WTC11 (cell line): ENCODE data around the gene FLT3.

Experiments
- CBFB ChIP-seq: sonication (generic); formaldehyde crosslinking; IDR thresholded peaks from 2 replicates; pipeline ENCODE4 v1.8.1; 2022; ENCODE audit warnings: mild to moderate bottlenecking, low read depth, missing genetic modification reagents
- CREM ChIP-seq: sonication (generic); formaldehyde crosslinking; IDR thresholded peaks from 2 replicates; pipeline ENCODE4 v1.8.1; 2022; ENCODE audit warnings: mild to moderate bottlenecking, missing genetic modification reagents, moderate library complexity
- CTCF ChIP-seq: fragments of 200-600 bp; IDR thresholded peaks from 2 replicates; pipeline ENCODE4 v1.8.0; 2022; ENCODE audit warnings: antibody characterized with exemption
- E2F1 ChIP-seq: sonication (generic); formaldehyde crosslinking; IDR thresholded peaks from 2 replicates; pipeline ENCODE4 v1.8.0; 2022; ENCODE audit warnings: mild to moderate bottlenecking, missing genetic modification reagents
- E2F4 ChIP-seq: sonication (generic); formaldehyde crosslinking; IDR thresholded peaks from 2 replicates; pipeline ENCODE4 v1.8.1; 2022; ENCODE audit warnings: low read depth, mild to moderate bottlenecking, moderate library complexity, missing genetic modification reagents, borderline replicate concordance
- FOXP4 ChIP-seq: sonication (generic); formaldehyde crosslinking; IDR thresholded peaks from 2 replicates; pipeline ENCODE4 v1.8.0; 2022; ENCODE audit warnings: mild to moderate bottlenecking, missing genetic modification reagents
- IRF1 ChIP-seq: sonication (generic); formaldehyde crosslinking; IDR thresholded peaks from 2 replicates; pipeline ENCODE4 v1.8.0; 2023; ENCODE audit warnings: missing genetic modification reagents
- IRF2 ChIP-seq: sonication (generic); formaldehyde crosslinking; IDR thresholded peaks from 2 replicates; pipeline ENCODE4 v1.8.0; 2022; ENCODE audit warnings: low read depth, missing genetic modification reagents, borderline replicate concordance
- RORB ChIP-seq: fragments of 250-450 bp; sonication (Bioruptor Pico); IDR thresholded peaks from 2 replicates; pipeline ENCODE4 v1.9.0; 2021; ENCODE audit warnings: mild to moderate bottlenecking
- SP1 ChIP-seq: sonication (generic); formaldehyde crosslinking; conservative IDR thresholded peaks from 2 replicates; pipeline ENCODE4 v1.8.1; 2022; ENCODE audit warnings: missing genetic modification reagents
- TCF7 ChIP-seq: sonication (generic); formaldehyde crosslinking; IDR thresholded peaks from 2 replicates; pipeline ENCODE4 v1.8.0; 2022; ENCODE audit warnings: mild to moderate bottlenecking, low read depth, missing genetic modification reagents, moderate library complexity
- ZNF138 ChIP-seq: sonication (generic); formaldehyde crosslinking; conservative IDR thresholded peaks from 2 replicates; pipeline ENCODE4 v1.8.1; 2022; ENCODE audit warnings: mild to moderate bottlenecking, moderate library complexity, missing genetic modification reagents
- ZNF263 ChIP-seq: sonication (generic); formaldehyde crosslinking; IDR thresholded peaks from 2 replicates; pipeline ENCODE4 v1.8.1; 2022; ENCODE audit warnings: low read depth, mild to moderate bottlenecking, moderate library complexity, missing genetic modification reagents

GRCh38 chr13:28093881-28094280 lies 6.5 kb downstream of the FLT3 start:
- TF ChIP-seq CTCF (no peak), ZNF263 (no peak), CBFB (CRISPR knock-in tag) (no peak), CREM (CRISPR knock-in tag) (no peak), TCF7 (no peak), E2F4 (CRISPR knock-in tag) (no peak), IRF2 (no peak), SP1 (CRISPR knock-in tag) (no peak), IRF1 (no peak), E2F1 (no peak), FOXP4 (CRISPR knock-in tag) (no peak), RORB (CRISPR knock-in tag) (no peak), ZNF138 (CRISPR knock-in tag) (no peak)
